Stimulated activated CD8-positive, alpha-beta memory T cell treated with anti-CD3 and anti-CD28 coated beads, Interleukin-15, amount 100 ng/mL, for 1 hour (primary cell): ENCODE results near the gene FOXP1.
A peak's percentile ranks its signal among the peaks of the same experiment; 100 is the strongest.

Source experiments
- DNase-seq: peaks from one replicate; pipeline ENCODE4 v3.0.0-alpha.2; 2020; ENCODE audit warnings: low read depth

The FOXP1 gene

DNA sequence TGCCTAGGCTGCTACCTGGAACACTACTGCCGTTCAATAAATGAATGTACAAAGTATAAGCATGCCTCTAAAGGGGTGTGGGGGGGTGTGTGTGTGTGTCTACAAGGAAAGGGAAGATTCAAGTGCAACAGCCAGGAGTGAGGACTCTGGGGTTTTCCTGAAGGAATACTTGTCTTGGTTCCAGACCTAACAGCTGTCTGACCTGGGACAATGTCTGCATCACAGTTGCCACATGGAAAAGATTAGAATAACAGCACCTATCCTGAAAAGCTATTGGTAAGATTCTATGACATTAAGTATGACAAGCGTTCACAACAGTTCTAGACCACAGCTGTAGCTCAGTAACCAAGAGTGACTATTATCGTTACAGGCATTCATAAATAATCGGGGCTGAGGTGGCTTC lies 345.2 kb downstream of the FOXP1 start:
- DNase-seq = no peak

DNA sequence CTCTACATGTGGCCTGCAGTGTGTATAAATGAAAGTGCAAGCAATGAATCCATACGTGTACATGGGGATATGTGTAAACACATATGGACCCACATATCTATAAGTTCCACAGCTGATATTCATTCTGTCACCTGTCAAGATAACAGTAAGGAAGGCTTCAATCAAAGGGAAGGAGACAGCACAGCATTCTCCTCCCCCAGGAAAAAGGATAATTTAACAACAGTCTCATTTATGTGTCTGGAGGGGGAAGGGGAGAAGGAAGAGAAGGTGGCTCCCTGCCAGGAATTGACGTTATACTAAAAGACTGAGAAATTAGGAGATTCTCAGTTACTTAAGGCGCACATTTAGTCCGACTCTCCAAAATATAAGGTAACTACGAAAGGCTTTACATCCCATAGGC lies 345.9 kb downstream of the FOXP1 start:
- no peak for DNase-seq

DNA sequence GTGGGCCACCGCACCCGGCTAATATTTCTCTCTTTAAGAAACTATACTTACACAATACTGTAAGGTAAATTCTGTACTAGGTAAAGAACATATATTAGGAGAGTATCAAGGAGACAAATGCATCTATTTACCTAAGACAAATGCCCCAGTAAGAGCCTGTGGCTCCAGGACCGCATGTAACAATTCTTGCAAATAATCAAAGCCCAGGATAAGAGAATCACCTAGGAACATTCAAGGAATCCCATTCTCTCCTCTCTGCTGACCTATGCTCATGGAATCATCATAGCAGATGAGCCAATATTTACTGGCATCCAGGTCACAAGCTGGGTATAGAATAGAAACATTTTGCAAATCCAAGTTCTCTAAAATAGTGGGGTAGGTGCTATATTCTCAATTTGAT lies 347.7 kb downstream of the FOXP1 start:
- no peak for DNase-seq

DNA sequence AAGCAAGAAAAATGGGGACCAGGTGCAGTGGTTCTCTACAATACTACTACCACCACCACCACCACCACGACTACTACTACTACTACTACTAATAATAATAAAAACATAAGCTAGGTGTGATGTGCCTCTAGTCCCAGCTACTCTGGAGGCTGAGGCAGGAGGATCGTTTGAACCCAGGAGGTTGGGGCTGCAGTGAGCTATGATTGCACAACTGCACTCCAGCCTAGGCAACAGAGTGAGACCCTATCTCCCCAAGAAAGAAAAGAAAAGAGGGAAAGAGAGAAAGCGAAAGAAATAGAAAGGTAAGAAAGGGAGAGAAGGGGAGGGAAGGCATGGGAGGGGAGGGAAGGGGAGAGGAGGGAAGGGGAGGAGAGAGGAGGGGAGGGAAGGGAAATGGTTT lies 350.6 kb downstream of the FOXP1 start:
- DNase-seq = no peak

DNA sequence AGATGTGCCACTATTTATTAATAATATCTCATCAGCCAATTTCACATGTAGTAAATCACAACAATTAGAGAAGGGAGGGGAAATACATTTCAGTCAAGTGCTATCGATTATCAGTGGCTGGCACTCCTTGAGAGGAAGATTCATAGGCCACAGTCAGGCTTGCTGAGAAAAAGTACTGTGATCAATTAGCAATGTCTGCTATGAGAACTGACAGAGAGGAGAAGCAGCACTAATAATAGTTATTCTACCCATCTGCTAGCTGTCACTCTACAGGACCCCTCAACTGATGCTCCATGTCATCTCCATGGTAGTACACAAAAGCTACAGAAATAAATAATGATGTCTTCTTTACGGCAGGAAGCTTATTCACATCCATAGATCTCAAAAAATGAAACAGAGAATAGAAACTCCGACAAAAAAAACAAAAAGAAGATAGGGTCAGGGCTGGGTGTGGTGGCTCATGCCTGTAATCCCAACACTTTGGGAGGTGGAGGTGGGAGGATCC lies 351.3 kb downstream of the FOXP1 start:
- DNase-seq = no peak

DNA sequence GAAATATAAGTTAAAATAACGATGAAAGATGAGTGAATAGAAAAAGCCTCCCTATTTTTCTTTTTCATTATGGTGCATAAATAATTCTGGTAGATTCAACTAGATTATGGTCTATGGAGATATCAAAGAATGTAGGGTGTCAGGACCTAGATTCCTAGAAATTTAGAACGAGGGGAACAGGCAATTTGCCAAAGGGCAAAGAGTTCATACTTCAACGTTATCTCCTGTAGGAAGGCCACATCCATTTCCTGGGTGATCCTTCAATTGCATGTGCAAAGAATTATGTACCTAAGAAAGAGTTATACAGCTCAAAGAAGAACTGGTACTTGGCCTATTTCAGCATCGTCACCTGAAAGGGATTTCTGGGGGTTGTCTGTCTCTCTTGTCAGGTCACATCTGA lies 351.8 kb downstream of the FOXP1 start:
- DNase-seq = no peak

DNA sequence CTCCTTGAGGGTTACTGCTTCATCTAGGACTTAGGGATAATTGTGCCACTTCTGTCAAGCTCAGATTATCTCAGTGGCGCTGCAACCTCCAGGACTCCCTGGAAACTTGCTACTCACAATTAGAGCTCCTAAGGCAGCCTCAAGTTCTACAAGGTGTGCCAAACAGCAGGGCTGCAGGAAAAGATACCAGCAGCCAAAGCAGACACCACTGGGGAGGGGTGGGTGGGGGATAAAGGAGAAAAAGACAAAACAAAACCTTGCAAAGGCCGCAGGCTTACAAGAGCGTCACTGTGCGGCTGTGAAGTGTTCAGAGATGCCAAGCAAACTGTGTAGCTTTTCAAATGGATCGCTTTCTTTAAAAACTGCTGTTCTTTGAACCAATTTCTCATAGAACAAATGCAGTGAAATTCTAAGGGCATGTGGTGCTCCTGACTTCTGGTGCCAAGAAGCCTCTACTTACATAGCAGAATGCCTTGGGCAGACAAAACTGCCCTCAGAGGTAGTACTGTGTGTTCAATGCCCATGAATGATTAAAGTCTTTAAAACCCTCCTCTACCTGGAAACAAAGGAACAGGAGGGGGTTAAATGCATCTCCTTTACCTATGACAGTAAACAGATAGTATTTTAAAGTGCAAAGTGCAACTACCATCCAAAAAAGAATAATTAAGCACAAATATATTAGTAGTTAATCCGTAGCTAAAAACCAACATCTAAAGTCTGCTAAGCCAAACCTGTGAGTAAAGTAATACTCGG lies 353.4 kb downstream of the FOXP1 start:
- no peak for DNase-seq

DNA sequence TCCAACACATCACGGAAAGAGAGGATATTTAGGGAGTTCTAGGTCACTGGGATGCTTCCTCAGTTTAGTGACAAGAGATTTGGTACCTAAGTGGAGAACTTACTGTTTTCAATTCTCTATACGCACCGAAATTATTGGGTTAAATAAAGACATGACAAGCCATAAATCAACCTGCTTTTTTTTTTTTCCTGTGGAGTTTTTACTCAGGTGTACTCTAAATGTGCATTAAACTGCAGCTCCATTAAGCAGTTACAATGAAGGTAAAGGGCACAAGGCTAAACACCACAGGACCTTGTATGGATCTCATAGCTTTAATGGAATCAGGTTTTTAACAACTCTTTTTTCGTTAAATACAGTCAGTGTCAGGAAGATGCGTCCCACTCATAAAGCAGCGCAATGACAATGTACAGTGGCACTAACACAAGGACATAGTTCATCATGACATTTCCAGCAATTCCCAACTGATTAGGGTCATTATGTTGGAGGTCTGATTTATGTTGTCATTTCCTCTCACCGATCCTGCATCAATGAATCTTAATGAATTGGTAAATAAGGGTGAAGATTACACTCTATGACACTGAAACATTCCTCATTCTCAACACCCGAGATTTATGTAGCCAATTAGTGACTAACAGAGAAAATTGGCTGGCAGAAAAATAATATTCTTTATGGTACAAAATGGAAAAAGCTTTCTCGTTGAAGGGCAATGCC lies 355.2 kb downstream of the FOXP1 start:
- DNase-seq = no peak

DNA sequence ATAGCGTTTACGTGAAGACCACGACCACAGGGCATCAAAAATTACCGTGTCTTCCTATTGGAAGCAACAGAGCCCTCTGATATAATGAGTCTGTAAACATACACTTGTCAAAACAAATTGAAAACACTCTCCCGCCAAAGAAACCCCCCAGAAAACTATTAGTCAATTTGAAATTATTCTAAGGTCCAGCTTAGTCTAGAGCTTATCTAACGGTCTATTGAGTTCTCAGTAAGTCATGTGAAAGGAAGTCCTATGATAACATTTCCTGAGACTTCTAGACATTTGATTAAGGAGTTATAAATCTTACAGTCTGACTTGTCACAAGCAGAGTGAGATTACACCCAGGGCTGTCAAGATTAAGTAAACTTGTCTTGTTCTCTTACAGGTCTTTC lies 356.3 kb downstream of the FOXP1 start:
- no peak for DNase-seq

DNA sequence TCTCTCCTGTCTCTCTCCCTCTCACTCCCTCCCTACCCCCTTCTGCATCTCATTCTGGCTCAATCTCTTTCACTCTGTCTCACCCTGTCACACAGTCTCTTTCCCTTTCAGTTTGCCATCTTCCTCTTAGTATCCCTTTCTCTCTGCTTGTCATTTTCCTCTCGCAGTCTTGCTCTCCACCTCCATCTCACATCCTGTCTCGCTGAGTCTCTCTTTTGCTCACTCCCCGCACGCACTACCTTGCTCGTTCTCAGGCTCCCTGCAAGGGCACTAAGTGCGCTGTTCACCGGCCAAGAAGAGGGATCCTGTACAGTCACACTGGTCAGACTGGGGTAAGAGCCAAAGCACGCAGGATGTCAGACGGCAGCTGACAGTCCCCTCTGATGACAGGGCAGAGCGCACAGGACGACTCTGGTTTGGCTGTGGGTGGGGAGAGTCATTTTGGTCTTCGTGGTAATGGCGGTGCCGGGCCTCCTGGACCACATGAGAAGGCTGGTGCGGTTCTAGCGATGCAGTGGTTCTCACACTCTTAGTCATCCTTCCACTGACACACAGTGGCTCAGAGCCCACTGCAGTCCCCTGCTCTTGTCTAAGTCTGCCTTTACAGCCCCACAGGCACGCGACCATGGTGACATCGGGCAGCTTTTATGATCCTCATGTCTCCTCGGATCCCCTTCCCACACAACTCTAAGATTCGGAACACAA lies 356.8 kb downstream of the FOXP1 start:
- peak; percentile 55 for DNase-seq

DNA sequence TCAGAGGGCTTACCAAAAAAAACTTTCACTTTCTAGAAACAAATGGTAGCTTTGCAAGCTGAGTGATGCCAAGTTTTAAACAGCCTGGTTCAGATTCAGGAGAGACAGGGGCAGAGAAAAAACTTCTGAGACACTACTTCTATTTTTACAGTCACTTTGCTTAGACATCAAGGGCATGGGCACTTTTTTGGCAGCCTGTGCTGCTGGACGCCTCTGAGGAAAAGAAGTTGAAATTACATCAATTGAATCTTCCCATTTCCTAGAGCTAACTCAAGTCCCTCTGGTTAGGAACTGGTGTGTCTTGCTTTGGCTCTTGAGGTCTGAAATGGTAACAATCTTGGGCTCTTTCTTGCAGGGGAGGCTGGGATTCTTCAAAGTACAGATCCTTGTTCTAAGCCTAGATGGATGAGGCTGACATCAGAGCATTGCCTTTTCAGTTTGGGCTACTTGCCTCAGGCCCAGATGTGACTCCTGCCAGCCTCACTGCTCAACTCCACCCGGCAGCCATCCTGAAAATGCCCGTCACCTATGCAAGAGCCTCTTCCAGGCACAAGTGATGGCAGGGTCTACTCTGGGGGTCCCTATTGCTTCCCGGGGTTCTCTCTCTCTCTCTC lies 357.5 kb downstream of the FOXP1 start:
- no peak for DNase-seq

DNA sequence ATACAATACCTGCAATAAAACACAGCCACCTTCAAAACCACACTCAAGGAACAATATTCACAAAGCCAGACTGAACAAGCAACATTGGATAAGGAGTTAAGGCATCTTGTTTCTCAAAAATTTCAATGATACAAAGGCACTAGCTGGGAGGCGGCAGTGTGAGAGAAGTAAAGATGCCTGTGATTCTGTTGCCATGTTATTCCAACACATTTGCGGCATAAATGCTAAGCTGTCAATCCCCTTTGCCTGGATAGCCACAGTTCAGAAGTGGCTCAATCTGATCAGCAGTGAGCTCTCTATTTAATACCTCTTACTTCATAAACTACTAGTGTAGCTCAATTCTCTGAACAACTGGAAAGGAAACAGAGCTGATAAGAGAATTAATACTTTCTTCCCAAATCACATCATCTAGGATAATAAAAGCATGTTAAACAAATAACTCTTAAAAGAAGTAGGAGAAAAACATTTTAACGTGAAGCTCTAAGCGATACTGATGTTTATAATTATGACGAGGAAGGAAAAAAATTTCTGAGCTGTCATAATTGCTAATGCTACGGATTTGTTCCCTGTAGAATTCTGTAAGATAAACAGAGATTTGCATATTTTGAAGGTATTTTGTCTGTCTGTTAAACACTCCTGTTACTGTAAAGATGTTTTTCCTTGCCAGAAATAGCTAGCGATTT lies 358.4 kb downstream of the FOXP1 start:
- DNase-seq = no peak

DNA sequence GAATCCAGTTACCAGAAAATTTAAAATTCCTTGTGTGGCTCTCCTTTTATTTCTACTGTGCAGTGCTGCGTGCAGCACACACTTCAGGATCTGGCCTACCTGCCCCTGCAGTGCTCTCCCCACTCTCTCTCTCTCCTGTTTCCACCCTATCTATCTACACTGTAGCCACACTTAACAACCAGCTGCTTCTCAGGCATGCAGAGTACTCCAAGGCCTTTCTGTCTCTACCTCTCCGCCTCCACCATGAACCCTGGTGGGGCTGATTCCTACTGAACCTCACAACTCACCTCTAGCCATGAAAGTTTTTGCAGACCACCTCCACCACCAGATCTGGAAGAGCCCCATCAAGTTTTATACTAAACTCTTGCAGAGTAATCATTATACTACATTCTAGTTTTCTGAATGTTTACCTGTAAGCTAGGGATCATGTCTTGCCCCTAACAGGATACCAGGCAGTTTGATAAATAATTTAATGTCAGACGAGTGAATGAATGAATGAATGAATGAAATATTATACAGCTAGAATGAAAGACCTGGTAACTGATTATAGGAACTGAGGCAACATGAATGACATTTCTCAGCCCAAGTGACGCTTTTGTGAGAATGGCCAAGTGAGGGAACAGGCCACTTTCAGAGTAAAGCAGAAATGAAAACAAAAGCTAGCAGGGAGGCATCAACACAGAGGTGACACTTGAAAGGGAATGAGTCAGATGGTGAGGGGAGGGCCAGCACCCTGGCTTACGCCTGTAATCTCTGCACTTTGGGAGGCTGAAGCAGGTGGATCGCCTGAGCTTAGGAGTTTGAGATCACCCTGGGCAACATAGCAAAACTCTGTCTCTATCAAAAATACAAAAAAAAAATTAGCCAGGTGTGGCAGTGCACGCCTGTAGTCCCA lies 363.5 kb downstream of the FOXP1 start:
- DNase-seq = no peak

DNA sequence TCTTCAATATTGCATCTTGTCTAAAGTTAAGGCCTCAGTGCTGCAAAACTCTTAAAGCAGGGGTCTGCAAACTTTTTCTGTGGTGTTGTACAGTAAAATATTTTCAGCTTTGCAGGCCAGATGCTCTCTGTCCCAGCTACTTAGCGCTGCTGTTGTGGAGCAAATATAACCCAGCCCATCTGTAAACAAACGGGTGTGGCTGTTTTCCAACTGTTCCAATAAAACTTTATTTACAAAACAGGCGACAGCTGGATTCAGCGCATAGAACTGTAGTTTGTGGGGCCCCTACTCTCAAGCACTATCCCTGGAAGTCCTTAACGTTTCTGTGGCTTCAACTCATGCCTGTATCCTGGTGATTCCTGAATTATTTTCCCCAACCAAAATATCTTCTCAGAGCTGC lies 365.0 kb downstream of the FOXP1 start:
- DNase-seq = no peak

DNA sequence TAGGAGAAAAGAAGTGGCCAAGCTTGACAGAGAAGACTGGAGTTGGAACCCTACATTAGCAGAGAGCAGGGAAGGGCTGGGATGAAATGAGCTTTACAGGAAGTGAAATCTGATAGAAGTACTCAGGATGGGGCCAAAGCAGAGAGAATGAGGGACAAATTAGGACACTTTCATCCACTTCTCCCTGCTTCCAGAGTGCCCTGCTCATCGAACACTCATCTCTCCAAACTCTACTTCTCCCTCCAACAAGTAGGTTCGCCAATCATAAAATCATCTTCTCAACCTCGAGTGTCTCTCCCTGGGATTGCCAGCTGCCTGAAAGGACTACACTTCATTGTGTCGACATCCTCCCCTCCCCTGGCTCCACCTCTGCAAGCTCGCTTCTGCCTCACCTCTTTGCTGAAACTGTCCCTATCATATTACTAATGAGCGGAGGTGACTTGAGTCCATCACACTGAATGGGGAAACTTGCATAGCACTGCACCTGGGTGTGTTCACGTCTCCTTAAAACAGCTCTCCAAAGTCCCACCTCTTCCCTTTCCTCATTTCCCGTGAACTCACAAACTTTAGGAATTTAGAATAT lies 365.8 kb downstream of the FOXP1 start:
- DNase-seq = no peak

DNA sequence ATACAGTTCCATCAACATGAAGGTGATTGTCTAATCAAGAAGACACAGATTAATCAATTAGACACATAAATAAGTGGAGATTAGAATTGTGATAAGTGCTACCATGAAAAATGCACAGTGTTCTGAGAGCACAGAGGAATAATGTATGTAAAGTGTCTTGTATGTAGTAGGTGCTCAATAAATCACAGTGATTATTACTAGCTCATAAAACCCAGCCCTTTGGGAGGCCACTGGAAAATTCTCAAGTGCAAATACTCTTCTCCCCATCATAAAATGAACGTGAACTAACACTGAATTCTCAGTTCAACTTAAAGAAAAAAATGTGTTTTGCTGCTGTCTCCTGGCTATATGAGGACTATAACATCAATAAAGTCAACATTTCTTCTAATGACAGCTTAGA lies 368.2 kb downstream of the FOXP1 start:
- no peak for DNase-seq

DNA sequence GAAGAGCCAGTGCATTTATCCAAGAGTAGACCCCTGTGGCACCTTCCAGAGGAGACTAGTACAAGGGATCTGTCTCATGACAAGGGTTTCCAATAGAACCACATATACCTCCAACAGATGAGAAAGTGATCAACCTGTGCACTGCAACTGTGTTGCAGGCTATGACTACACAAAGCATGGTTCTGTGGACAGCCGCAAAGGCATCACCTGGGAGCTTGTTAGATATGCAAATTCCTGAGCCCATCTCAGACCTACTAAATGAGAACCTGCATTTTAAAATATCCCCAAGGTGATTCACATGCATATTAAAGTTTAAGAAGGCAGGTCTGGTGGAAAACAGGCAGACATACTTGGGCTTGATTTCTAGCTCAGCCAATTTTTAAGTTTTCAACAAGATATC lies 368.7 kb downstream of the FOXP1 start:
- no peak for DNase-seq

DNA sequence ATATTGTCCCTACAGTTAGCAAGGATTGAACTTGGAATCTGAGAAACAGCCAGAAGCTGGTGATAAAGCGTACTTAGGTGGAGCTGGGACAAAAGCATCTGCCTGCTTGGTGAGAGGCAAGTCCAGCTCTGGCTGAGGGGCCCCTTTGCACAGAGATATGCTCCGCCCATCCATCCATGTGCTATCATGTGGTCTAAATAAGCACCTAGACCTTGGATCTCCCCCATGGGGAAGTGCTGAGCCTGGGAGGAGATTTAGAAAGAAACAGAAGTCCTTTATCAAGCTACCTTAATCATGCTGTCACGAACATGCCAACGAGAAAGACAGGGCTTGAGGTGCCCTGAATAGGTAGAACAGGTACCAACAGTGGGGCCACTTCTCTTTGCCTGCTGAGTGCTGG lies 369.5 kb downstream of the FOXP1 start:
- no peak for DNase-seq

DNA sequence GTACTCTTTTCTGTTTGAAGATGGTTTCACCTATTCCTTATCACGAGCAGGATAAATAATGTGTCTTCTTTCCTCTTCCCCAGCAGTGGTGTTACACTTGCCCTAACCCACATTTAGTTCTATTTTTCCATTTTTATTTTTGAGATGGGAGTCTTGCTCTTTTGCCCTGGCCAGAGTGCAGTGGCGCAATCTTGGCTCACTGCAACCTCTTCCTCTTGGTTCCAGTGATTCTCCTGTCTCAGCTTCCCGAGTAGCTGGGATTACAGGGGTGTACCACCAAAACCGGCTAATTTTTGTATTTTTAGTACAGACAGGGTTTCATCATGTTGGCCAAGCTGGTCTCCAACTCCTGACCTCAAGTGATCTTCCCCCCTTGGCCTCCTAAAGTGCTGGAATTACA lies 372.4 kb downstream of the FOXP1 start:
- DNase-seq = no peak

DNA sequence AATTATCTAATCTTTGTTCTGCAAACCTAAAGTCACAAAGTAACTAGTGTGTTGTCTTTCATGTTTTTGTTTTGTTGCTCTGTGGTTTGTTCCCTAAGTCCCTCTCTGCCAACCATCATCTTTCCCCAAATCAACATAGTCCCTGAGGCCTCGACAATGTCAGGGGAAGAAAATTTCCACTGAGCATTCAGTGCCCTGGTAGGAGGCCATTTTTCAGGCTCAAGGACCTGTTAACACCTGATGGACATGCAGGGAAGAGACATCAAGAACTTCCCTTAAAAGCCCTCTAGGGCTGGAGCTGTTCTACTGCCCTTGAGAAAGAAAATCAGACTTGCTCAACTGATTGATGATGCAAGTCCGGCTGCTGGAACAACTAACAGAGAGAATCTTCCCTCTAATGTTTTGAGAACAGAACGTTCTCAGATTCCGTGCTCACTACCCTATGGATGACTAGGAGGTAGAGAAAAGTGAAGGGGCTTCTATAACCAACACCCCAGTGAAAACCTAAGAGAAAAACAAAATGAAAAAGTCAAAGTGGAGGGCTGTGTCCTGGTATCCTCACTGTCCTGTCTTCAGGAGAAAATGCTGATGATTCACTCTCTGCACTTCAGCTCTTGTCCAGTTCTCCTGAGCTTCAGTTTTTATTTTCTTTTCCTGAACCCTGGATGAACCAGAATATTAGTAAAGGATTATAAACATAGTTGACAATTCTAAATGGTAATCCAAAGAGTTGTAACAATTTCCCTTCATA lies 373.1 kb downstream of the FOXP1 start:
- DNase-seq = no peak
